Measurements from ENCODE around the gene IZUMO2.

- TF ChIP-seq CTCF (IDR thresholded peaks at IDR 0.05) (no peak), POLR2A (IDR thresholded peaks at IDR 0.05) (no peak)
Measured at GRCh38 chr19:50178320-50178719, 15.2 kb upstream of the IZUMO2 start.
